Neuron (in vitro differentiated cells): ENCODE results near the gene XRCC6.
"Not testable (repeated sequence)": the region's sequence is repeated elsewhere in the genome, so short reads cannot be mapped to it uniquely, and the experiment has no call there.

Experiments
- H2AFZ ChIP-seq: one replicate; pipeline ENCODE4 v1.6.1; 2013; ENCODE audit warnings: low read depth, mild to moderate bottlenecking, inconsistent platforms, low read length, moderate library complexity
- H3K27me3 ChIP-seq: one replicate; pipeline ENCODE4 v1.6.1; 2013; ENCODE audit warnings: low read length; ENCODE audit not compliant: insufficient read depth
- H3K36me3 ChIP-seq: one replicate; pipeline ENCODE4 v1.6.1; 2013; ENCODE audit warnings: low read length; ENCODE audit not compliant: insufficient read depth
- H3K4me1 ChIP-seq: one replicate; pipeline ENCODE4 v1.6.1; 2013; ENCODE audit warnings: low read length; ENCODE audit not compliant: insufficient read depth
- H3K4me3 ChIP-seq: 2 replicates; pipeline ENCODE4 v1.5.1; 2013; ENCODE audit warnings: mild to moderate bottlenecking, low read length, moderate library complexity
- H3K9me3 ChIP-seq: one replicate; pipeline ENCODE4 v1.6.1; 2013; ENCODE audit warnings: low read length

XRCC6 gene

GRCh38 chr22:41642331-41643110, 21.4 kb downstream of the XRCC6 start:
- Histone ChIP-seq H3K4me3 (no peak overlapping the region), H3K27me3 (no peaks in the 10 kb centered on the region), H3K4me1 (no peaks in the 10 kb centered on the region), H2AFZ (no peak overlapping the region), H3K9me3 (no peaks in the 10 kb centered on the region), H3K36me3 (peaks cover 76% of the 10 kb centered on the region)

DNA sequence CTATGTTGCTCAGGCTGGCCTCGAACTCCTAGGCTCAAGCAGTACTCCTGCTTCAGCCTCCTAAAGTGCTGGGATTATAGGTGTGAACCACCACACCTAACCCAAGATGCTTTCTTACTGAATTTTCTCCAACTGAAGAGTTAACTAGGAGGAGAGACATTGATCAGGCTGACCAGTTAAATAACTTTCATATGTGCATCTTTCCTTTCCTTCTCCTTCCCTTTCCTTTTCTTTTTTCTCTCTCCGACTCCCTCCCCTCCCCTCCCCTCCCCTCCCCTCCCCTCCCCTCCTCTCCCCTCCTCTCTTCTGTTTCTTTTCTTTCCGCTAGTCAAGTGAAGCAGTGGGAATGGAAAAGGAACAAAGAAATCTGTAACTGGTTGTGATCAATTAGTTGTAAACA, 26.7 kb downstream of the XRCC6 start:
- Histone ChIP-seq H3K4me1 (no peaks in the 10 kb centered on the region), H2AFZ (no peak overlapping the region), H3K9me3 (no peaks in the 10 kb centered on the region), H3K36me3 (peaks cover 74% of the 10 kb centered on the region), H3K4me3 (no peak overlapping the region), H3K27me3 (no peaks in the 10 kb centered on the region)

DNA sequence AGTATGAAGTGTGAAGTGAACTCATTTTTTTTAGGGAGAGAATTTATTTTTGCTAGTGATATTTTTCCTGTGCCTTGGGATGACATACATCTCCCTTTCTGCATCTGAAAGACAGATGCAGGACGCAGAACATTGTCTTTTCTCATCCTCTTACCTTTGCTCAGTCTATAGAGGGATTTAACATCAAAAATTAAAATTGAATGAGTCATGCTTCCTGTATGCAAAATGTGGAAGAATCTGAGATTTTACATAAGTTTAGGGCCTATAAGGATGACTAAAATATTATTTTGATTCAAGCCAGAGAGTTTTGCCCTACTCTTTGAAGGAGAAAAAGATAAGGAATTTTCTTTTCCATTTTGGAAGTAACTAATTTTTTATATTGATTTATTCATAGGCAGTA, 27.3 kb downstream of the XRCC6 start:
- Histone ChIP-seq H3K4me1 (no peaks in the 10 kb centered on the region), H2AFZ (no peak overlapping the region), H3K27me3 (no peaks in the 10 kb centered on the region), H3K36me3 (peaks cover 77% of the 10 kb centered on the region), H3K4me3 (no peak overlapping the region), H3K9me3 (no peaks in the 10 kb centered on the region)

- peaks cover 83% of the 10 kb centered on the region for H3K36me3 ChIP-seq
- H3K4me1 ChIP-seq, result no peaks in the 10 kb centered on the region
- H3K4me3 ChIP-seq, result no peak overlapping the region
- H3K9me3 ChIP-seq, result no peaks in the 10 kb centered on the region
- H2AFZ ChIP-seq, result no peak overlapping the region
- H3K27me3 ChIP-seq, result no peaks in the 10 kb centered on the region
These were observed 29.1 kb downstream of the XRCC6 start for GRCh38 chr22:41650229-41650628.

- H3K4me1 ChIP-seq, result no peaks in the 10 kb centered on the region
- H3K4me3 ChIP-seq, result no peak overlapping the region
- no peaks in the 10 kb centered on the region for H3K9me3 ChIP-seq
- H2AFZ ChIP-seq, result no peak overlapping the region
- no peaks in the 10 kb centered on the region for H3K27me3 ChIP-seq
- H3K36me3 ChIP-seq, result peaks cover 84% of the 10 kb centered on the region
These were observed 29.7 kb downstream of the XRCC6 start for GRCh38 chr22:41650821-41651220.

GRCh38 chr22:41654322-41654721, 33.2 kb downstream of the XRCC6 start:
- Histone ChIP-seq H3K9me3 (no peaks in the 10 kb centered on the region), H3K36me3 (peaks cover 90% of the 10 kb centered on the region), H3K4me3 (no peak overlapping the region)

DNA sequence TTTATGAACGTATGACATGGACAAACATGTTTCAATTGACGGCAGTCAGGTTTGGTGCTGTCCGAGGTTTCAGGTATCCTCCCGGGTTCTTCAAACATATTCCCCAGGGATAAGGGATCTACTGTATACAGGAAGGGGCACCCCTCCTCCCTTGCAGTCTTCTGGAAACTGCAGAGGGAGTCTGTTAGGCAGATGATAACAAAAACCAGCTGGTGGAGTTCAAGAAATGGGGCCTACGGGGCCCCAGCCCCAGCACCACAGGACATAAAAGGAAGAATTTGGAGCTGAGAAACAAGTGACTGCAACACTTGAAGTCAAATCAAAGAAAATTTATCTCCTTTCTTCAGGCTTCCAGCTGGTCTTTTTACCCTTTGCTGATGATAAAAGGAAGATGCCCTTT, 35.5 kb downstream of the XRCC6 start:
- Histone ChIP-seq H3K4me1 (no peaks in the 10 kb centered on the region), H3K9me3 (no peaks in the 10 kb centered on the region), H2AFZ (no peak overlapping the region), H3K36me3 (peaks cover 93% of the 10 kb centered on the region), H3K27me3 (no peaks in the 10 kb centered on the region), H3K4me3 (no peak overlapping the region)

More at GRCh38 chr22:41654322-41654721, 33.2 kb downstream of the XRCC6 start:
- Histone ChIP-seq H2AFZ (no peak overlapping the region), H3K4me1 (no peaks in the 10 kb centered on the region), H3K27me3 (no peaks in the 10 kb centered on the region)

GRCh38 chr22:41657709-41658108, 36.6 kb downstream of the XRCC6 start:
- Histone ChIP-seq H3K4me3 (no peak overlapping the region), H3K9me3 (no peaks in the 10 kb centered on the region), H3K4me1 (no peaks in the 10 kb centered on the region), H2AFZ (no peak overlapping the region), H3K36me3 (peaks cover 92% of the 10 kb centered on the region), H3K27me3 (no peaks in the 10 kb centered on the region)

GRCh38 chr22:41658869-41659268, 37.8 kb downstream of the XRCC6 start:
- no peaks in the 10 kb centered on the region for H3K4me1 ChIP-seq
- no peak overlapping the region for H3K4me3 ChIP-seq
- no peak overlapping the region for H2AFZ ChIP-seq
- peaks cover 91% of the 10 kb centered on the region for H3K36me3 ChIP-seq
- H3K9me3 ChIP-seq, result no peaks in the 10 kb centered on the region
- H3K27me3 ChIP-seq, result no peaks in the 10 kb centered on the region

DNA sequence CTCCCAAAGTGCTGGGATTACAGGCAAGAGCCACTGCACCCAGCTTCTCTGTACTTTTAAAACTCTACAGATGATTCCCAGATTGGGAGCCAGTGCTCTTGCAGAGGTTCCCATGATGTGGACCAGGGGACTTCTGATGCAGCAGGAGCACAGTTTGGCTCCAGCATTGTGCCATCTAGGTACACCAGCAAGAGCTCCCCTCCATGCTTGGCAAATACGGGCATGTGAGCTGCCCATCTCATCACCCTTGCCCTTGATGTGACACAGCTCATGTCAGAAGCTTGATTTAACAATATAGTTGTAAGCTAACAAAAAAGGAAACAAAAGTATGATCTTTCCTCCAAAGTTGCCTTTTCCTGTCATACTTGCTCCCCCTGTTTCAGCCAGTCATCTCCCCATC, 38.8 kb downstream of the XRCC6 start:
- H3K9me3 ChIP-seq, result no peaks in the 10 kb centered on the region
- H3K36me3 ChIP-seq, result peaks cover 91% of the 10 kb centered on the region
- H3K4me3 ChIP-seq, result no peak overlapping the region
- no peaks in the 10 kb centered on the region for H3K4me1 ChIP-seq
- no peaks in the 10 kb centered on the region for H3K27me3 ChIP-seq
- H2AFZ ChIP-seq, result no peak overlapping the region

GRCh38 chr22:41660416-41660815, 39.3 kb downstream of the XRCC6 start:
- Histone ChIP-seq H3K9me3 (no peaks in the 10 kb centered on the region), H3K36me3 (peaks cover 91% of the 10 kb centered on the region)

GRCh38 chr22:41661088-41661487, 40.0 kb downstream of the XRCC6 start:
- Histone ChIP-seq H3K9me3 (no peaks in the 10 kb centered on the region), H2AFZ (no peak overlapping the region), H3K4me1 (no peaks in the 10 kb centered on the region), H3K36me3 (peaks cover 87% of the 10 kb centered on the region), H3K4me3 (no peak overlapping the region), H3K27me3 (no peaks in the 10 kb centered on the region)

More at GRCh38 chr22:41660416-41660815, 39.3 kb downstream of the XRCC6 start:
- H3K27me3 ChIP-seq, result no peaks in the 10 kb centered on the region
- no peak overlapping the region for H2AFZ ChIP-seq
- H3K4me3 ChIP-seq, result no peak overlapping the region
- H3K4me1 ChIP-seq, result no peaks in the 10 kb centered on the region

GRCh38 chr22:41661713-41662112, 40.6 kb downstream of the XRCC6 start:
- Histone ChIP-seq H3K36me3 (peaks cover 83% of the 10 kb centered on the region), H3K4me3 (no peak overlapping the region), H2AFZ (no peak overlapping the region), H3K9me3 (no peaks in the 10 kb centered on the region), H3K27me3 (no peaks in the 10 kb centered on the region), H3K4me1 (no peaks in the 10 kb centered on the region)

GRCh38 chr22:41663594-41663993, 42.5 kb downstream of the XRCC6 start:
- H2AFZ ChIP-seq, H3K4me3 ChIP-seq, H3K9me3 ChIP-seq, H3K4me1 ChIP-seq, H3K27me3 ChIP-seq: not testable (repeated sequence)
- H3K36me3 ChIP-seq, result peaks cover 66% of the 10 kb centered on the region
